CD14-positive monocyte (primary cell): ENCODE data around the gene SCYGR1. TPM values are rescaled to one million over a fixed set of nuclear protein-coding genes. Genes with fewer than 3 reads are reported as not detected.
A peak's percentile ranks its signal among the peaks of the same experiment; 100 is the strongest.
"Not testable (repeated sequence)": the region's sequence is repeated elsewhere in the genome, so short reads cannot be mapped to it uniquely, and the experiment has no call there.

Experiments
- DNase-seq, 3 donors: peaks; one replicate each; pipeline ENCODE4 v3.0.0-alpha.2; 2011 to 2022
- H2AFZ ChIP-seq: 2 replicates; pipeline ENCODE4 v1.6.0; 2012; ENCODE audit warnings: mild to moderate bottlenecking, low read depth, low read length, inconsistent platforms; ENCODE audit not compliant: insufficient read depth, poor library complexity, severe bottlenecking
- H3K27ac ChIP-seq, 2 donors: 1 replicate in 1 of 2; 2 replicates in 1 of 2; pipeline ENCODE4 v1.5.1; 2012 to 2013; ENCODE audit warnings: low read length in 2 of 2, control low read depth in 1 of 2, inconsistent platforms in 1 of 2, low read depth in 1 of 2, mild to moderate bottlenecking in 1 of 2
- H3K27me3 ChIP-seq, 2 donors: one replicate each; pipeline versions ENCODE4 v1.6.0 to v1.6.1; 2011 to 2013; ENCODE audit warnings: low read length in 2 of 2; ENCODE audit not compliant: control insufficient read depth in 2 of 2, insufficient read depth in 2 of 2
- H3K36me3 ChIP-seq, 2 donors: replicated peaks in 1 of 2; 1 replicate in 1 of 2; 2 replicates in 1 of 2; pipeline versions ENCODE4 v1.5.1 to v1.6.1; 2012 to 2013; ENCODE audit warnings: low read length in 2 of 2, control low read depth in 1 of 2, inconsistent platforms in 1 of 2, mild to moderate bottlenecking in 1 of 2; ENCODE audit not compliant: insufficient read depth in 2 of 2, control insufficient read depth in 1 of 2
- H3K4me1 ChIP-seq, 2 donors: 1 replicate in 1 of 2; 2 replicates in 1 of 2; pipeline versions ENCODE4 v1.5.1 to v1.6.1; 2012 to 2013; ENCODE audit warnings: low read length in 2 of 2, control low read depth in 1 of 2, inconsistent platforms in 1 of 2, mild to moderate bottlenecking in 1 of 2, moderate library complexity in 1 of 2; ENCODE audit not compliant: insufficient read depth in 2 of 2, control insufficient read depth in 1 of 2
- H3K4me2 ChIP-seq: replicated peaks from 2 replicates; pipeline ENCODE3; 2012; ENCODE audit warnings: low read length, moderate library complexity, mild to moderate bottlenecking; ENCODE audit not compliant: poor library complexity, severe bottlenecking; ENCODE audit errors: extremely low read depth
- H3K4me3 ChIP-seq, 3 experiments: fragments of 200-600 bp in 1 of 3; sonication (generic) in 1 of 3; replicated peaks in 1 of 3; 1 replicate in 2 of 3; 2 replicates in 1 of 3; pipeline ENCODE4 v1.5.1; 2011 to 2013; ENCODE audit warnings: low read length in 3 of 3, mild to moderate bottlenecking in 3 of 3, control low read depth in 2 of 3, low read depth in 2 of 3, inconsistent platforms in 1 of 3, moderate library complexity in 1 of 3
- H3K79me2 ChIP-seq: 2 replicates; pipeline ENCODE4 v1.6.0; 2012; ENCODE audit warnings: mild to moderate bottlenecking, control low read depth, inconsistent platforms, low read length, moderate library complexity; ENCODE audit not compliant: insufficient read depth
- H3K9ac ChIP-seq: 2 replicates; pipeline ENCODE4 v1.6.0; 2017; ENCODE audit warnings: low read length, mild to moderate bottlenecking; ENCODE audit not compliant: insufficient read depth, poor library complexity, severe bottlenecking
- H3K9me3 ChIP-seq, 2 donors: replicated peaks in 1 of 2; 1 replicate in 1 of 2; 2 replicates in 1 of 2; pipeline versions ENCODE4 v1.5.1 to v1.6.1; 2012 to 2013; ENCODE audit warnings: low read length in 2 of 2, control low read depth in 1 of 2; ENCODE audit not compliant: control insufficient read depth in 1 of 2, insufficient read depth in 1 of 2
- H4K20me1 ChIP-seq: 2 replicates; pipeline ENCODE4 v1.6.0; 2012; ENCODE audit warnings: mild to moderate bottlenecking, low read length, control low read depth, moderate library complexity; ENCODE audit not compliant: insufficient read depth
- H3K27ac Mint-ChIP-seq, 7 donors: one replicate each; pipeline ENCODE4 v1.8.0; 2020; ENCODE audit warnings: mild to moderate bottlenecking in 7 of 7, mixed read lengths in 7 of 7, moderate library complexity in 6 of 7, inconsistent platforms in 2 of 7
- H3K27me3 Mint-ChIP-seq, 3 donors: one replicate each; pipeline ENCODE4 v1.8.0; 2021 to 2022; ENCODE audit warnings: low read depth in 3 of 3, mild to moderate bottlenecking in 3 of 3, mixed read lengths in 3 of 3, moderate library complexity in 3 of 3, inconsistent platforms in 1 of 3
- H3K36me3 Mint-ChIP-seq, 2 donors: one replicate each; pipeline ENCODE4 v1.8.0; 2020; ENCODE audit warnings: mixed read lengths in 2 of 2, inconsistent platforms in 1 of 2, mild to moderate bottlenecking in 1 of 2
- H3K4me1 Mint-ChIP-seq: one replicate; pipeline ENCODE4 v1.8.0; 2020; ENCODE audit warnings: mild to moderate bottlenecking, mixed read lengths
- H3K4me3 Mint-ChIP-seq, 2 donors: one replicate each; pipeline ENCODE4 v1.8.0; 2020; ENCODE audit warnings: mild to moderate bottlenecking in 2 of 2, mixed read lengths in 2 of 2, moderate library complexity in 1 of 2
- H3K9me3 Mint-ChIP-seq, 7 donors: one replicate each; pipeline ENCODE4 v1.8.0; 2020 to 2022; ENCODE audit warnings: mixed read lengths in 7 of 7, mild to moderate bottlenecking in 6 of 7, moderate library complexity in 6 of 7, inconsistent platforms in 2 of 7
- CTCF ChIP-seq: fragments of 200-600 bp; IDR thresholded peaks from one replicate; pipeline ENCODE4 v1.8.0; 2022; ENCODE audit warnings: antibody characterized with exemption, mild to moderate bottlenecking
- WGBS: methylation state at CpG from one replicate; pipeline ENCODE4 v1.1.5; 2013; ENCODE audit warnings: missing lambda C conversion rate; ENCODE audit not compliant: insufficient coverage; 5-methylcytosine and 5-hydroxymethylcytosine counted together
- intact Hi-C, 2 donors: fragments of 100-400 bp; cut with micrococcal nuclease; formaldehyde crosslinking; loops; one replicate each; pipeline versions ENCODE4 v1.15.0 to v1.15.1; 2023
- polyA plus RNA-seq, 3 donors: library from polyadenylated mRNA; depleted of rRNA in 1 of 3; unstranded in 2 of 3; stranded (reverse) in 1 of 3; fragments of 300-500 nt in 2 of 3; fragments of >200 nt in 1 of 3; fragmentation: Illumina TruSeq in 2 of 3; gene quantifications; 1 replicate in 2 of 3; 2 replicates in 1 of 3; pipeline ENCODE4 v1.2.3, GENCODE V29; 2012 to 2021

The SCYGR1 gene
- polyA plus RNA-seq, 3 donors = not detected

GRCh38 chr2:227386630-227387029 is 1.1 kb downstream of the SCYGR1 start:
- Mint-ChIP-seq H3K4me1 (peaks cover 24% of the 10 kb centered on the region), H3K27ac (peak overlapping the region in 3 of 7 donors; percentile 52 to 93 (median 69)), H3K27me3 (peaks cover 2 to 7% (median 5%) of the 10 kb centered on the region in 3 donors), H3K9me3 (peaks cover 0 to 3% (median 2%) of the 10 kb centered on the region in 7 donors), H3K4me3 (no peak overlapping the region), H3K36me3 (peaks cover 0 to 2% of the 10 kb centered on the region in 2 donors)
- no peak overlapping the region for H3K9ac ChIP-seq
- H3K9me3 ChIP-seq = no peaks in the 10 kb centered on the region
- H3K4me3 ChIP-seq = no peak overlapping the region
- H3K79me2 ChIP-seq = no peaks in the 10 kb centered on the region
- H3K4me1 ChIP-seq = peaks cover 19 to 22% of the 10 kb centered on the region in 2 donors
- no peaks in the 10 kb centered on the region for H3K27me3 ChIP-seq
- H4K20me1 ChIP-seq = no peaks in the 10 kb centered on the region
- H3K36me3 ChIP-seq = no peaks in the 10 kb centered on the region
- intact Hi-C loops = no loop called here
- H3K27ac ChIP-seq = no peak overlapping the region
- H2AFZ ChIP-seq = no peak overlapping the region
- TF ChIP-seq CTCF = no peak
- no peak overlapping the region for H3K4me2 ChIP-seq
- no peak for DNase-seq
- no CpG with 5 or more reads among the region's 6 CpGs for WGBS

- no peak overlapping the region for H3K4me3 Mint-ChIP-seq
- H3K9me3 Mint-ChIP-seq = peaks cover 0 to 5% (median 0%) of the 10 kb centered on the region in 7 donors
- H3K79me2 ChIP-seq = no peaks in the 10 kb centered on the region
- peak overlapping the region in 2 of 7 donors; percentile 1 to 42 for H3K27ac Mint-ChIP-seq
- peaks cover 0 to 10% (median 0%) of the 10 kb centered on the region in 3 donors for H3K27me3 Mint-ChIP-seq
- no peaks in the 10 kb centered on the region for H3K9me3 ChIP-seq
- H3K27me3 ChIP-seq = no peaks in the 10 kb centered on the region
- WGBS = 97% methylated on average over 3 of the region's 3 CpGs
- H3K9ac ChIP-seq = no peak overlapping the region
- intact Hi-C loops = loop anchor here in 1 of 2 donors (2.0 kb wide), 1 partner anchor 17 kb away; no protein-coding TSS in a partner anchor
- no peak overlapping the region for H3K27ac ChIP-seq
- DNase-seq = no peak
- H3K36me3 Mint-ChIP-seq = peaks cover 0 to 2% of the 10 kb centered on the region in 2 donors
- no peak overlapping the region for H3K4me3 ChIP-seq
- no peak for TF ChIP-seq CTCF
- no peaks in the 10 kb centered on the region for H3K36me3 ChIP-seq
- H3K4me2 ChIP-seq = no peak overlapping the region
- H4K20me1 ChIP-seq = no peaks in the 10 kb centered on the region
- peaks cover 19 to 22% of the 10 kb centered on the region in 2 donors for H3K4me1 ChIP-seq
- peaks cover 23% of the 10 kb centered on the region for H3K4me1 Mint-ChIP-seq
- H2AFZ ChIP-seq = no peak overlapping the region
Measured at GRCh38 chr2:227383686-227384085, 4.1 kb downstream of the SCYGR1 start.

GRCh38 chr2:227382241-227382835 is 5.4 kb downstream of the SCYGR1 start:
- no CpG with 5 or more reads among the region's 2 CpGs for WGBS
- H3K27me3 ChIP-seq, intact Hi-C loops, H3K9me3 ChIP-seq, H3K9me3 Mint-ChIP-seq, H3K79me2 ChIP-seq, H3K36me3 ChIP-seq, H4K20me1 ChIP-seq, H3K27me3 Mint-ChIP-seq, H3K4me2 ChIP-seq, H3K27ac Mint-ChIP-seq, H3K36me3 Mint-ChIP-seq, H3K27ac ChIP-seq, H3K4me3 ChIP-seq, H3K4me3 Mint-ChIP-seq, H2AFZ ChIP-seq, H3K9ac ChIP-seq: not testable (repeated sequence)
- peaks cover 25% of the 10 kb centered on the region for H3K4me1 Mint-ChIP-seq
- peaks cover 19 to 25% of the 10 kb centered on the region in 2 donors for H3K4me1 ChIP-seq
- peak in 1 of 3 donors; percentile 67 for DNase-seq
